ENCODE results near the gene ATRIP.

DNA sequence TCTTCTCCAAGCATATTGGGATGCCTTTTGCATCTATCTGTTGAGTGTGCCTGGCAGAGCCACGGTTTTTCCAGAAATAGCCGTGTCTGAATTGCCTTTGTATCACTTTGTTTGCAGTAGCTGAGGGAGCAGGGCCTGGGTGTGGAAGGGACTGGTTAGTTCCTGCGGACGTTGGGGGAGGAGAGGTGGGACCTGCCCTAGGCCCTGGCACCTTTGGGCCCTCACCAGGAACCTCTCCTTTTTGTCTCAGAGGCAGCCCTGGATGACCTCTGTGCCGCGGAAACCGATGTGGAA lies 18.6 kb downstream of the ATRIP start:
- no peak for TF ChIP-seq POLR2AphosphoS5 (IDR thresholded peaks at IDR 0.05)
- TF ChIP-seq, protein P1, sequence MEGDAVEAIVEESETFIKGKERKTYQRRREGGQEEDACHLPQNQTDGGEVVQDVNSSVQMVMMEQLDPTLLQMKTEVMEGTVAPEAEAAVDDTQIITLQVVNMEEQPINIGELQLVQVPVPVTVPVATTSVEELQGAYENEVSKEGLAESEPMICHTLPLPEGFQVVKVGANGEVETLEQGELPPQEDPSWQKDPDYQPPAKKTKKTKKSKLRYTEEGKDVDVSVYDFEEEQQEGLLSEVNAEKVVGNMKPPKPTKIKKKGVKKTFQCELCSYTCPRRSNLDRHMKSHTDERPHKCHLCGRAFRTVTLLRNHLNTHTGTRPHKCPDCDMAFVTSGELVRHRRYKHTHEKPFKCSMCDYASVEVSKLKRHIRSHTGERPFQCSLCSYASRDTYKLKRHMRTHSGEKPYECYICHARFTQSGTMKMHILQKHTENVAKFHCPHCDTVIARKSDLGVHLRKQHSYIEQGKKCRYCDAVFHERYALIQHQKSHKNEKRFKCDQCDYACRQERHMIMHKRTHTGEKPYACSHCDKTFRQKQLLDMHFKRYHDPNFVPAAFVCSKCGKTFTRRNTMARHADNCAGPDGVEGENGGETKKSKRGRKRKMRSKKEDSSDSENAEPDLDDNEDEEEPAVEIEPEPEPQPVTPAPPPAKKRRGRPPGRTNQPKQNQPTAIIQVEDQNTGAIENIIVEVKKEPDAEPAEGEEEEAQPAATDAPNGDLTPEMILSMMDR (IDR thresholded peaks at IDR 0.05) = no peak

All from breast epithelium (tissue), 3 donors.